SK-N-SH (cell line): ENCODE data around the gene IGSF5. TPM values are rescaled to one million over a fixed set of nuclear protein-coding genes. Genes with fewer than 3 reads are reported as not detected.

Source experiments
- CTCF ChIA-PET: fragments of 300-600, 350-600 bp; formaldehyde crosslinking; extraction: SDS; loops from one replicate; lab custom pipeline; 2021; lab: Yijun Ruan, JAX
- POLR2A ChIA-PET: fragments of 350-600 bp; sonication (Branson Sonifier 250); formaldehyde crosslinking; extraction: SDS; loops from one replicate; lab custom pipeline; 2020; ENCODE audit warnings: antibody characterized with exemption, inconsistent platforms; lab: Yijun Ruan, JAX
- DNase-seq: peaks from one replicate; pipeline ENCODE4 v3.0.0; 2012
- H2AFZ ChIP-seq: fragments of 200-600 bp; sonication (generic); 2 replicates; pipeline ENCODE4 v1.8.1; 2016; ENCODE audit warnings: antibody characterized with exemption, mild to moderate bottlenecking, low read depth
- H3F3A ChIP-seq: fragments of 200-600 bp; sonication (generic); replicated peaks from 2 replicates; pipeline ENCODE3; 2016; ENCODE audit warnings: antibody characterized with exemption, mild to moderate bottlenecking; ENCODE audit not compliant: insufficient read depth
- H3K27ac ChIP-seq, 2 experiments: fragments of 200-500 bp in 1 of 2; fragments of 200-600 bp in 1 of 2; sonication (Bioruptor generic) in 1 of 2; sonication (generic), shearing (Covaris generic) in 1 of 2; 2 replicates each; pipeline versions ENCODE4 v1.5.1 to v1.6.1; 2014 to 2016; ENCODE audit warnings: low read depth in 2 of 2, inconsistent platforms in 1 of 2, low read length in 1 of 2, mild to moderate bottlenecking in 1 of 2, mixed read lengths in 1 of 2
- H3K27me3 ChIP-seq: fragments of 200-600 bp; sonication (generic), shearing (Covaris generic); 2 replicates; pipeline ENCODE4 v1.6.1; 2016; ENCODE audit warnings: mixed run types; ENCODE audit not compliant: insufficient read depth
- H3K36me3 ChIP-seq, 2 experiments: fragments of 200-500 bp in 1 of 2; fragments of 200-600 bp in 1 of 2; sonication (Bioruptor generic) in 1 of 2; sonication (generic) in 1 of 2; replicated peaks in 1 of 2; 2 replicates each; pipeline versions ENCODE3 to v1.5.1; 2014 to 2016; ENCODE audit warnings: low read length in 1 of 2, mild to moderate bottlenecking in 1 of 2; ENCODE audit not compliant: insufficient read depth in 2 of 2, control insufficient read depth in 1 of 2
- H3K4me1 ChIP-seq, 2 experiments: fragments of 200-500 bp in 1 of 2; fragments of 200-600 bp in 1 of 2; sonication (Bioruptor generic) in 1 of 2; sonication (generic), shearing (Covaris generic) in 1 of 2; 2 replicates each; pipeline versions ENCODE4 v1.5.1 to v1.6.1; 2014 to 2016; ENCODE audit warnings: low read depth in 1 of 2, low read length in 1 of 2, mixed run types in 1 of 2; ENCODE audit not compliant: insufficient read depth in 2 of 2, control insufficient read depth in 1 of 2
- H3K4me2 ChIP-seq: fragments of 200-600 bp; sonication (generic), shearing (Covaris generic); 2 replicates; pipeline ENCODE4 v1.6.1; 2017; ENCODE audit warnings: mixed run types
- H3K4me3 ChIP-seq, 2 experiments: fragments of 200-500 bp in 1 of 2; fragments of 200-600 bp in 1 of 2; sonication (Bioruptor generic) in 1 of 2; sonication (generic), shearing (Covaris generic) in 1 of 2; 2 replicates each; pipeline versions ENCODE4 v1.5.1 to v1.8.1; 2014 to 2016; ENCODE audit warnings: low read depth in 2 of 2, inconsistent platforms in 1 of 2, low read length in 1 of 2, mild to moderate bottlenecking in 1 of 2, mixed read lengths in 1 of 2, moderate library complexity in 1 of 2
- H3K79me2 ChIP-seq: fragments of 200-600 bp; sonication (generic); 2 replicates; pipeline ENCODE4 v1.8.1; 2017; ENCODE audit warnings: mild to moderate bottlenecking; ENCODE audit not compliant: insufficient read depth
- H3K9ac ChIP-seq: fragments of 200-600 bp; sonication (generic); 2 replicates; pipeline ENCODE4 v1.6.1; 2017; ENCODE audit warnings: mixed run types
- H3K9me2 ChIP-seq: fragments of 200-600 bp; sonication (generic); 2 replicates; pipeline ENCODE4 v1.6.1; 2017; ENCODE audit warnings: mixed run types
- H3K9me3 ChIP-seq: fragments of 200-600 bp; sonication (generic); 2 replicates; pipeline ENCODE4 v1.6.1; 2017; ENCODE audit warnings: mixed run types, mild to moderate bottlenecking, moderate library complexity
- H4K20me1 ChIP-seq: fragments of 200-600 bp; sonication (generic); 2 replicates; pipeline ENCODE4 v1.6.1; 2017; ENCODE audit warnings: mild to moderate bottlenecking, mixed run types; ENCODE audit not compliant: insufficient read depth
- CHD2 ChIP-seq: fragments of 150-350 bp; IDR thresholded peaks from 2 replicates; pipeline ENCODE4 v1.6.1; 2018; ENCODE audit warnings: low read length; ENCODE audit not compliant: partially characterized antibody
- CTCF ChIP-seq: fragments of 200-600 bp; sonication (generic); IDR thresholded peaks from 2 replicates; pipeline ENCODE4 v1.6.1; 2017; ENCODE audit warnings: antibody characterized with exemption, mild to moderate bottlenecking, moderate library complexity
- ELF1 ChIP-seq: IDR thresholded peaks from 2 replicates; pipeline ENCODE4 v1.4.0; 2012
- EZH2phosphoT487 ChIP-seq: fragments of 200-600 bp; sonication (generic); IDR thresholded peaks from 2 replicates; pipeline ENCODE4 v1.6.1; 2017; ENCODE audit warnings: low read depth, mixed run types, mild to moderate bottlenecking, antibody characterized with exemption, moderate library complexity, borderline replicate concordance
- FOXJ3 ChIP-seq: sonication (generic); formaldehyde crosslinking; IDR thresholded peaks from 2 replicates; pipeline ENCODE4 v1.5.1; 2020; ENCODE audit warnings: mild to moderate bottlenecking, missing genetic modification reagents
- JUND ChIP-seq: IDR thresholded peaks from 2 replicates; pipeline ENCODE4 v1.4.0; 2012
- REST ChIP-seq: IDR thresholded peaks from 2 replicates; pipeline ENCODE4 v1.6.1; 2012; ENCODE audit warnings: mild to moderate bottlenecking, low read depth, low read length, moderate library complexity
- RFX5 ChIP-seq: IDR thresholded peaks from 2 replicates; pipeline ENCODE4 v1.6.1; 2012; ENCODE audit warnings: mild to moderate bottlenecking, improper control_type of control experiment, low read length
- TAF1 ChIP-seq: IDR thresholded peaks from 2 replicates; pipeline ENCODE4 v1.6.1; 2012; ENCODE audit warnings: low read depth, mild to moderate bottlenecking, low read length, moderate library complexity, borderline replicate concordance
- YY1 ChIP-seq: IDR thresholded peaks from 2 replicates; pipeline ENCODE4 v1.4.0; 2012; ENCODE audit warnings: low read depth, mild to moderate bottlenecking
- WGBS: methylation state at CpG from one replicate; pipeline ENCODE4 v1.1.6; 2017; ENCODE audit warnings: low lambda C conversion rate; 5-methylcytosine and 5-hydroxymethylcytosine counted together
- polyA plus RNA-seq, 3 experiments: library from polyadenylated mRNA; depleted of rRNA; stranded (reverse); fragments of >200 nt; gene quantifications; 2 replicates each; pipeline ENCODE4 v1.2.3, GENCODE V29; 2012

The IGSF5 gene
- polyA plus RNA-seq, 1 of the 3 experiments (the other 2 are of a cell fraction), result 0.08 TPM

DNA sequence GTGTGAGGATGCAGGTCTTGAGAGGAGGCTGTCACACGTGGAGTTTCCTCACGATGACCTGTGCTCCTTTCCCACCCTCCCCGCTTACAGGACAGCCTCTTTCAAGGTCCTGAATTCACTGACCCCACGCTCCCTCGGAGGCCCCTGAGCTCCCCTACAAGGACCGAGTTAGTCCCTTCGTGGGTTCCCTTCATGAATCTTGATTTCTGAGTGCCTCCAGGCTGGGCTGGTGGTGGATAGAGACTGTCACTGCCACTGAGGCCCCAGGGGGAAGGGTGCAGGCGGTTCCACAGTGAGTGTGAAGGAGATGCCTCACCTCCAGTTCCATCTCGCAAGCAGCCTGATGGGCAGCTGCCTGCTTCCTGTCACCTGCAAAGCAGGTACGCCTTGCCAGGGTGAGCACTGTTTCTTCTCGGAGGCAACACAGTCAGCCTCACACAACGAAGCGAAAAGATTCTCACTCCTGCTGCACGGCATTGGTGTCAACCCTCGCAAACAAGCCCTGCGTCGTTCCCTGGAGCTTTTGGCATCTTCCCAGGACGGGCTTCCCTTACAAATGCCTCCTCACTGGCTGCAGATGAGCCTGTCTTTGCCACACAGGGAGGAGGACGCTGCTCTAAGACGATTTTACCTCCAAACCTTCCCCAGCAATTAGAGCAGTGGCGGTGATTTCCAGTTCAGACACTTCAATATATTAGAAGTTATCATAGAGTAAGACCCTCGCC is 95.6 kb downstream of the IGSF5 start:
- no peaks in the 10 kb centered on the region for H3K79me2 ChIP-seq
- WGBS, result 37% methylated on average over 20 of the region's 22 CpGs
- no peak overlapping the region for H3K4me3 ChIP-seq
- H4K20me1 ChIP-seq, result no peaks in the 10 kb centered on the region
- no peak overlapping the region for H3K27ac ChIP-seq
- no peaks in the 10 kb centered on the region for H3F3A ChIP-seq
- no peaks in the 10 kb centered on the region for H3K9me2 ChIP-seq
- ChIA-PET CTCF (no interaction called here), POLR2A (no interaction called here)
- DNase-seq, result no peak
- TF ChIP-seq TAF1 (no peak), RFX5 (no peak), YY1 (no peak), EZH2phosphoT487 (no peak), ELF1 (no peak), JUND (no peak), FOXJ3 (no peak), REST (no peak), CHD2 (no peak), CTCF (no peak)
- no peak overlapping the region for H3K9ac ChIP-seq
- no peaks in the 10 kb centered on the region for H3K4me1 ChIP-seq
- no peaks in the 10 kb centered on the region for H3K36me3 ChIP-seq
- H2AFZ ChIP-seq, result no peak overlapping the region
- no peaks in the 10 kb centered on the region; the same call in 1 of the 2 replicates for H3K9me3 ChIP-seq
- no peaks in the 10 kb centered on the region for H3K27me3 ChIP-seq
- no peak overlapping the region for H3K4me2 ChIP-seq
